HepG2 (cell line): ENCODE results near the gene PIGX. TPM values are rescaled to one million over a fixed set of nuclear protein-coding genes. Genes with fewer than 3 reads are reported as not detected.

Source experiments
- ATF5 ChIP-seq: sonication (generic); formaldehyde crosslinking; IDR thresholded peaks from 2 replicates; pipeline ENCODE4 v1.4.0; 2020; ENCODE audit warnings: mild to moderate bottlenecking, low read depth, missing genetic modification reagents
- CHCHD3 ChIP-seq: sonication (generic); formaldehyde crosslinking; IDR thresholded peaks from 2 replicates; pipeline ENCODE4 v1.8.0; 2022; ENCODE audit warnings: mild to moderate bottlenecking, missing genetic modification reagents, moderate library complexity
- CHD4 ChIP-seq: fragments of 200-600 bp; sonication (generic); IDR thresholded peaks from 2 replicates; pipeline ENCODE4 v1.7.0; 2017; ENCODE audit warnings: mild to moderate bottlenecking, low read length, borderline replicate concordance
- HMG20A ChIP-seq: IDR thresholded peaks from 2 replicates; pipeline ENCODE4 v1.6.1; 2016; ENCODE audit warnings: borderline replicate concordance
- HMGXB4 ChIP-seq, 2 experiments: sonication (generic) in 1 of 2; formaldehyde crosslinking in 1 of 2; IDR thresholded peaks; 2 replicates each; pipeline versions ENCODE4 v1.4.0 to v1.6.1; 2018 to 2020; ENCODE audit warnings: missing genetic modification reagents in 2 of 2, borderline replicate concordance in 1 of 2, low read depth in 1 of 2, mild to moderate bottlenecking in 1 of 2, missing biosample characterization in 1 of 2
- KDM2A ChIP-seq: sonication (generic); formaldehyde crosslinking; IDR thresholded peaks from 2 replicates; pipeline ENCODE4 v1.4.0; 2020; ENCODE audit warnings: low read depth, missing genetic modification reagents, borderline replicate concordance
- MTA3 ChIP-seq: sonication (generic); formaldehyde crosslinking; IDR thresholded peaks from 2 replicates; pipeline ENCODE4 v1.4.0; 2020; ENCODE audit warnings: missing genetic modification reagents
- NFATC3 ChIP-seq: sonication (generic); formaldehyde crosslinking; IDR thresholded peaks from 2 replicates; pipeline ENCODE4 v1.5.1; 2020; ENCODE audit warnings: mild to moderate bottlenecking, missing genetic modification reagents
- NFIC ChIP-seq: IDR thresholded peaks from 2 replicates; pipeline ENCODE4 v1.6.1; 2012; ENCODE audit warnings: mild to moderate bottlenecking, low read length, inconsistent platforms
- PITX1 ChIP-seq: sonication (generic); formaldehyde crosslinking; IDR thresholded peaks from 2 replicates; pipeline ENCODE4 v1.5.1; 2020; ENCODE audit warnings: mild to moderate bottlenecking, missing genetic modification reagents
- POLR2AphosphoS5 ChIP-seq: IDR thresholded peaks from 2 replicates; pipeline ENCODE4 v1.6.1; 2012; ENCODE audit warnings: low read depth, low read length
- SMARCC2 ChIP-seq: fragments of 450-650 bp; IDR thresholded peaks from 2 replicates; pipeline ENCODE4 v1.6.1; 2017; ENCODE audit warnings: antibody characterized with exemption, mild to moderate bottlenecking
- SYNCRIP ChIP-seq: fragments of 200-400 bp; formaldehyde crosslinking; IDR thresholded peaks from 2 replicates; pipeline ENCODE4 v1.6.1; 2018; ENCODE audit warnings: mild to moderate bottlenecking, low read depth, low read length; ENCODE audit not compliant: insufficient read depth
- TGIF2 ChIP-seq: IDR thresholded peaks from 2 replicates; pipeline ENCODE4 v1.6.1; 2016; ENCODE audit warnings: control low read depth, missing compliant biosample characterization
- ZC3H13 ChIP-seq: sonication (generic); formaldehyde crosslinking; IDR thresholded peaks from 2 replicates; pipeline ENCODE4 v1.8.1; 2023; ENCODE audit warnings: mild to moderate bottlenecking, missing genetic modification reagents, moderate library complexity
- ZKSCAN1 ChIP-seq: fragments of 150-350 bp; IDR thresholded peaks from 2 replicates; pipeline ENCODE4 v1.6.1; 2014; ENCODE audit warnings: low read length
- ZMYM4 ChIP-seq: sonication (generic); formaldehyde crosslinking; IDR thresholded peaks from 2 replicates; pipeline ENCODE4 v1.8.1; 2023; ENCODE audit warnings: mild to moderate bottlenecking, missing genetic modification reagents
- ZNF343 ChIP-seq: sonication (generic); formaldehyde crosslinking; IDR thresholded peaks from 2 replicates; pipeline ENCODE4 v1.4.0; 2020; ENCODE audit warnings: mild to moderate bottlenecking, missing genetic modification reagents
- ZNF546 ChIP-seq: sonication (generic); formaldehyde crosslinking; conservative IDR thresholded peaks from 2 replicates; pipeline ENCODE4 v1.8.1; 2023; ENCODE audit warnings: mild to moderate bottlenecking, missing genetic modification reagents
- ZNF709 ChIP-seq: sonication (generic); formaldehyde crosslinking; IDR thresholded peaks from 2 replicates; pipeline ENCODE4 v1.5.0; 2020; ENCODE audit warnings: mild to moderate bottlenecking, missing genetic modification reagents
- ZNF724P ChIP-seq: sonication (generic); formaldehyde crosslinking; IDR thresholded peaks from 2 replicates; pipeline ENCODE4 v1.8.0; 2022; ENCODE audit warnings: missing genetic modification reagents, borderline replicate concordance
- ZNF761 ChIP-seq: sonication (generic); formaldehyde crosslinking; conservative IDR thresholded peaks from 2 replicates; pipeline ENCODE4 v1.4.0; 2020; ENCODE audit warnings: mild to moderate bottlenecking, missing genetic modification reagents
- ZNF772 ChIP-seq: sonication (generic); formaldehyde crosslinking; IDR thresholded peaks from 2 replicates; pipeline ENCODE4 v1.5.0; 2020; ENCODE audit warnings: mild to moderate bottlenecking, missing genetic modification reagents
- polyA plus RNA-seq, 8 experiments: library from polyadenylated mRNA; depleted of rRNA in 3 of 8; stranded (reverse) in 7 of 8; unstranded in 1 of 8; fragments of >200 nt; fragmentation: Illumina TruSeq in 4 of 8; extraction: Trizol in 4 of 8; gene quantifications; 2 replicates each; pipeline versions ENCODE4 v1.2.1 to v1.2.3, GENCODE V29; 2011 to 2016; ENCODE audit warnings: low read depth in 4 of 8, missing spikeins in 1 of 8, mixed read lengths in 1 of 8; ENCODE audit not compliant: insufficient read depth in 1 of 8
- total RNA-seq, 5 experiments: library from RNA; depleted of rRNA; stranded (reverse); fragments of >200 nt; fragmentation: Illumina TruSeq; extraction: Trizol; gene quantifications; 2 replicates each; pipeline ENCODE4 v1.2.3, GENCODE V29; 2016; ENCODE audit warnings: low read depth in 1 of 5
- TF ChIP-seq, protein P1 (sequence below): sonication (generic); formaldehyde crosslinking; IDR thresholded peaks from 2 replicates; pipeline ENCODE4 v1.5.1; 2020; ENCODE audit warnings: missing genetic modification reagents, mild to moderate bottlenecking, borderline replicate concordance
- TF ChIP-seq, protein P2 (sequence below): sonication (generic); formaldehyde crosslinking; IDR thresholded peaks from 2 replicates; pipeline ENCODE4 v1.8.0; 2022; ENCODE audit warnings: mild to moderate bottlenecking, missing genetic modification reagents, moderate library complexity

PIGX gene
- total and polyA plus RNA-seq, 2 of the 13 experiments (the other 11 are each of a cell fraction or from before 2014, with no cell fraction given): 13.2 to 21.3 TPM

GRCh38 chr3:196666001-196666867, 45.9 kb upstream of the PIGX start (continued):
- TF ChIP-seq ZNF546 (CRISPR knock-in tag) (no peak), ZKSCAN1 (no peak), SYNCRIP (no peak), KDM2A (CRISPR knock-in tag) (no peak), ZNF724P (no peak), POLR2AphosphoS5 (no peak), CHD4 (no peak), PITX1 (CRISPR knock-in tag) (no peak), ZNF761 (no peak), ATF5 (CRISPR knock-in tag) (no peak), ZNF343 (CRISPR knock-in tag) (no peak), ZNF709 (no peak), SMARCC2 (no peak), NFATC3 (CRISPR knock-in tag) (no peak), ZMYM4 (no peak), ZC3H13 (CRISPR knock-in tag) (no peak), HMGXB4 (CRISPR knock-in tag; IDR thresholded peaks at IDR 0.05; ENCODE audit: borderline replicate concordance in 1 of 2, low read depth in 1 of 2) (0 out of 4 replicates have a peak, but pooled peaks have one; percentile 41), NFIC (no peak), CHCHD3 (CRISPR knock-in tag) (no peak), MTA3 (CRISPR knock-in tag) (no peak), HMG20A (CRISPR knock-in tag) (peak; percentile 56; the same call in 1 of the 2 replicates), TGIF2 (no peak), ZNF772 (CRISPR knock-in tag) (no peak)
- TF ChIP-seq, protein P1, sequence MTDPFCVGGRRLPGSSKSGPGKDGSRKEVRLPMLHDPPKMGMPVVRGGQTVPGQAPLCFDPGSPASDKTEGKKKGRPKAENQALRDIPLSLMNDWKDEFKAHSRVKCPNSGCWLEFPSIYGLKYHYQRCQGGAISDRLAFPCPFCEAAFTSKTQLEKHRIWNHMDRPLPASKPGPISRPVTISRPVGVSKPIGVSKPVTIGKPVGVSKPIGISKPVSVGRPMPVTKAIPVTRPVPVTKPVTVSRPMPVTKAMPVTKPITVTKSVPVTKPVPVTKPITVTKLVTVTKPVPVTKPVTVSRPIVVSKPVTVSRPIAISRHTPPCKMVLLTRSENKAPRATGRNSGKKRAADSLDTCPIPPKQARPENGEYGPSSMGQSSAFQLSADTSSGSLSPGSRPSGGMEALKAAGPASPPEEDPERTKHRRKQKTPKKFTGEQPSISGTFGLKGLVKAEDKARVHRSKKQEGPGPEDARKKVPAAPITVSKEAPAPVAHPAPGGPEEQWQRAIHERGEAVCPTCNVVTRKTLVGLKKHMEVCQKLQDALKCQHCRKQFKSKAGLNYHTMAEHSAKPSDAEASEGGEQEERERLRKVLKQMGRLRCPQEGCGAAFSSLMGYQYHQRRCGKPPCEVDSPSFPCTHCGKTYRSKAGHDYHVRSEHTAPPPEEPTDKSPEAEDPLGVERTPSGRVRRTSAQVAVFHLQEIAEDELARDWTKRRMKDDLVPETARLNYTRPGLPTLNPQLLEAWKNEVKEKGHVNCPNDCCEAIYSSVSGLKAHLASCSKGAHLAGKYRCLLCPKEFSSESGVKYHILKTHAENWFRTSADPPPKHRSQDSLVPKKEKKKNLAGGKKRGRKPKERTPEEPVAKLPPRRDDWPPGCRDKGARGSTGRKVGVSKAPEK (CRISPR knock-in tag): no peak
- TF ChIP-seq, protein P2, sequence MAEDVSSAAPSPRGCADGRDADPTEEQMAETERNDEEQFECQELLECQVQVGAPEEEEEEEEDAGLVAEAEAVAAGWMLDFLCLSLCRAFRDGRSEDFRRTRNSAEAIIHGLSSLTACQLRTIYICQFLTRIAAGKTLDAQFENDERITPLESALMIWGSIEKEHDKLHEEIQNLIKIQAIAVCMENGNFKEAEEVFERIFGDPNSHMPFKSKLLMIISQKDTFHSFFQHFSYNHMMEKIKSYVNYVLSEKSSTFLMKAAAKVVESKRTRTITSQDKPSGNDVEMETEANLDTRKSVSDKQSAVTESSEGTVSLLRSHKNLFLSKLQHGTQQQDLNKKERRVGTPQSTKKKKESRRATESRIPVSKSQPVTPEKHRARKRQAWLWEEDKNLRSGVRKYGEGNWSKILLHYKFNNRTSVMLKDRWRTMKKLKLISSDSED (CRISPR knock-in tag): no peak
